Measurements from ENCODE around the gene TCHHL1.

Gene TCHHL1

GRCh38 chr1:152089014-152089674 lies at the start of gene TCHHL1:
TCHHL1 (minus strand) TSS chr1:152089064; CDS start chr1:152088143, 921 bp downstream.
- no peak within 1 kb of the TSS for H3K4me3 ChIP-seq (ENCODE audit: low read depth, low read length)
- DNase-seq (ENCODE audit: low read depth): no peak

- no peak overlapping the region for H3K4me3 ChIP-seq (ENCODE audit: low read depth, low read length)
- DNase-seq (ENCODE audit: low read depth): no peak
Measured at GRCh38 chr1:152137215-152137614, 48.4 kb upstream of the TCHHL1 start.

GRCh38 chr1:152130186-152130585 lies 41.3 kb upstream of the TCHHL1 start:
- no peak for DNase-seq (ENCODE audit: low read depth)
- no peak overlapping the region for H3K4me3 ChIP-seq (ENCODE audit: low read depth, low read length)

- DNase-seq (ENCODE audit: low read depth): no peak
- H3K4me3 ChIP-seq (ENCODE audit: low read depth, low read length): no peak overlapping the region
Measured at GRCh38 chr1:152127673-152128072, 38.8 kb upstream of the TCHHL1 start.

- DNase-seq (ENCODE audit: low read depth): no peak
- no peak overlapping the region for H3K4me3 ChIP-seq (ENCODE audit: low read depth, low read length)
Measured at GRCh38 chr1:152125834-152126443, 37.1 kb upstream of the TCHHL1 start.

- H3K4me3 ChIP-seq (ENCODE audit: low read depth, low read length): no peak overlapping the region
- DNase-seq (ENCODE audit: low read depth): no peak
Measured at GRCh38 chr1:152118915-152119314, 30.1 kb upstream of the TCHHL1 start.

GRCh38 chr1:152115344-152115743 lies 26.5 kb upstream of the TCHHL1 start, which contains the start of gene TCHH:
TCHH (minus strand) TSS chr1:152115444; CDS start chr1:152114080, 1,364 bp downstream.
- no peak for DNase-seq (ENCODE audit: low read depth)
- no peak within 1 kb of the TSS for H3K4me3 ChIP-seq (ENCODE audit: low read depth, low read length)

DNA sequence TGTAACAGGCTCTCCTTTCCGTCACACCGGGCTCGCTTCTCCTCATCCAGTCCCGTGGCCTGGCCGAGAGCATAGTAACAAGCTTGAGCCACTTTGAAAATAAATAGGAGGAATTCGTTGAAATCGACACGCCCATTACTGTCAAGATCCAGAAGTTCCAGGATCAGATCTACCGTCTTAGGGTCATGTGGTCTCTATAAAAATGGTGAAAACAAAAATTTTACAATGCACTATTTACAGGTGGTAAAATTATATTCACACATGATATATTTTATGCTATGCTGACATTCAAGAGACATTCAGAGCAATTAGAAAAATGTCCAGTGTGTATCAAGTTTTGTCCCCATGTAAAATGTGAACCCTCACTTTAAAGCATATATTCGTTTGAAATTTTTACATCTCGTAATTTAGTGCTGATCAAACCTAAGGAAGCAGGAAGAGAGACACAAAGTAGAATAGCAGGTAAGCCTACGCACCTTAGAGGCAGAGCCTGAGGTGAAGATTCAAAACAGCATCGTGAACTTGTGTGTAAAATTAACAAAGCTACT lies 24.1 kb upstream of the TCHHL1 start:
- H3K4me3 ChIP-seq (ENCODE audit: low read depth, low read length): peak overlapping the region; percentile 40

GRCh38 chr1:152112101-152112884 lies 23.4 kb upstream of the TCHHL1 start:
- H3K4me3 ChIP-seq (ENCODE audit: low read depth, low read length): peak overlapping the region; percentile 40
- DNase-seq (ENCODE audit: low read depth): no peak

More for the DNA sequence above, 24.1 kb upstream of the TCHHL1 start:
- no peak for DNase-seq (ENCODE audit: low read depth)

DNA sequence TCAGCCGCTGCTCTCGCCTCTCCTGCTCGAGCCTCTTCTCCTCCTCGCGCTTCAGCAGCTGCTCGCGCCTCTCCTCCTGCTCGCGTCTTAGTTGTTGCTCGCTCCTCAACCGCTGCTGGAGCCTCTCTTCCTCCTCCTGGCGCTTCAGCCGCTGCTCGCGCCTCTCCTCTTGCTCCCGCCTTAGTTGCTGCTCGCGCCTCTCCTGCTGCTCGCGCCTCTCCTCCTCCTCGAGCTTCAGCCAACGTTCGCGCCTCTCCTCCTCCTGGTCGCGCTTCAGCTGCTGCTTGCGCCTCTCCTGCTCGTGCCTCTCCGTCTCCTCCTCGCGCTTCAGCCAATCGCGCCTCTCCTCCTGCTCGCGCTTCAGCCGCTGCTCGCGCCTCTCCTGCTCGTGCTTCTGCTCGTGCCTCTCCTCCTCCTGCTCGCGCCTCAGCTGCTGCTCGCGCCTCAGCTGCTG lies 22.7 kb upstream of the TCHHL1 start:
- peak; percentile 19 for DNase-seq (ENCODE audit: low read depth)
- H3K4me3 ChIP-seq (ENCODE audit: low read depth, low read length): peak overlapping the region; percentile 52

- H3K4me3 ChIP-seq (ENCODE audit: low read depth, low read length): peak overlapping the region; percentile 52
- peak; percentile 13 for DNase-seq (ENCODE audit: low read depth)
Measured at GRCh38 chr1:152110860-152111514, 22.1 kb upstream of the TCHHL1 start.

DNA sequence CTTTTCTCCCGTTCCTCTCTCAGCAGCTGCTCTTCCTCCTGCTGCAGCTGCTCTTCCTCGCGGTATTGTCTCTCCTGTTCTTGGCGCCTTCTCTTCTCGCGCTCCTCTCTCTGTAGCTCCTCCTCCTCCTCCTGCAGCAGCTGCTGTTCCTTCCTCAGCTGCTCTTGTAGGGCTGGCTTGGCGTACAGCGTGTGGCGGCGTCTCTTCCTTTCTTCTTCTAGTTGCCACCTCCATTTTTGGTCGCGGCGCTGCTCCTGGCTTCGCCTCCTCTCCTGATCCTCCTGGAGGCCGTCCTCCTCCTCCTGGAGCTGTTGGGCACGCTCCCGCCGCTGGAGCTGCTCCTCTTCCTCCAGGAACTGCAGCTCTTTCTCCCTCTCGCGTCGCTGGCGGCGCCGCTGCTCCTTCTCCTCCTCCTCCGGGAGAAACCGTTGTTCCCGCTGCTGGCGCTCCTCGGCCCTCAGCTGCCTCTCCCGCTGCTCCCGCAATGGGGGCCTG lies 21.5 kb upstream of the TCHHL1 start:
- H3K4me3 ChIP-seq (ENCODE audit: low read depth, low read length): peak overlapping the region; percentile 52
- DNase-seq (ENCODE audit: low read depth): peak; percentile 17

- peak overlapping the region; percentile 52 for H3K4me3 ChIP-seq (ENCODE audit: low read depth, low read length)
- no peak for DNase-seq (ENCODE audit: low read depth)
Measured at GRCh38 chr1:152109998-152110294, 21.1 kb upstream of the TCHHL1 start.

DNA sequence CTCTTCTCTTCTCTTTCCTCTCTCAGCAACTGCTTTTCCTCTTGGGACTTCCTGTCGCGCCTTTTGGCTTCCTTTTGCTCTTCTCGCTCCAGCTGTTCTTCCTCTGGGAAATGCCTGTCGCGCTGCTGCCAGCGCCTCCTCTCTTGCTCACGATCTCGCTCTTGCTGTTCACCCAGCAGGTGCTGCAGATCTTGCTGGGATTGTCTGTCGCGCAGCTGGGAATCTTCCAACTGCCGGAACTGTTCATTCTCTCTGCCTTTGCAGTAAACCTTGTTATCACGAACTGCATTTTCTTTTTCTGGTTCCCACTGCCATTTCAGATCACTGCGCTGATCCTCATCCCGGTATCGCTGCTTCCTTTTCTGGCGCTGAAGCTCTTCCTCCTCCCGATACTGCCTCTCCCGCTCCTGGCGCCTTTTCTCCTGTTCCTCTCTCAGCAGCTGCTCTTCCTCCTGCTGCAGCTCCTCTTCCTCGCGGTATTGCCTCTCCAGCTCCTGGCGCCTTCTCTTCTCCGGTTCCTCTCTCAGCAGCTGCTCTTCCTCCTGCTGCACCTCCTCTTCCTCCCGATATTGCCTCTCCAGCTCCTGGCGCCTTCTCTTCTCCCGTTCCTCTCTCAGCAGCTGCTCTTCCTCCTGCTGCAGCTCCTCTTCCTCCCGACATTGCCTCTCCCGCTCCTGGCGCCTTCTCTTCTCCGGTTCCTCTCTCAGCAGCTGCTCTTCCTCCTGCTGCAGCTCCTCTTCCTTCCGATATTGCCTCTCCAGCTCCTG lies 20.6 kb upstream of the TCHHL1 start:
- DNase-seq (ENCODE audit: low read depth): no peak

DNA sequence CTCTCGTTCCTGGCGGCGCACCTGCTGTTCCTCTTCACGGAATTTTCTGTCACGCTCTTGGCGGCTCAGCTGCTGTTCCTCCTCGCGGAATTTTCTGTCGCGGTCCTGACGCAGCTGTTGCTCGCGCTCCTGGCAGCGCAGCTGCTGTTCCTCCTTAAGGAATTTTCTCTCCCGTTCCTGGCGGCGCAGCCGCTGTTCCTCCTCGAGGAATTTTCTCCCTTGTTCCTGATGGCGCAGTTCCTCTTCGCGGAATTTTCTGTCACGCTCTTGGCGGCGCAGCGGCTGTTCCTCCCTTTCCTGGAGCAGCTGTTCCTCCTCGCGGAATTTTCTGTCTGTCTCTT lies 20.0 kb upstream of the TCHHL1 start:
- DNase-seq (ENCODE audit: low read depth): no peak
- H3K4me3 ChIP-seq (ENCODE audit: low read depth, low read length): no peak overlapping the region

More for the DNA sequence above, 20.6 kb upstream of the TCHHL1 start:
- peak overlapping the region; percentile 52 for H3K4me3 ChIP-seq (ENCODE audit: low read depth, low read length)

- peak overlapping the region; percentile 20 for H3K4me3 ChIP-seq (ENCODE audit: low read depth, low read length)
- no peak for DNase-seq (ENCODE audit: low read depth)
Measured at GRCh38 chr1:152107984-152108881, 19.4 kb upstream of the TCHHL1 start.

DNA sequence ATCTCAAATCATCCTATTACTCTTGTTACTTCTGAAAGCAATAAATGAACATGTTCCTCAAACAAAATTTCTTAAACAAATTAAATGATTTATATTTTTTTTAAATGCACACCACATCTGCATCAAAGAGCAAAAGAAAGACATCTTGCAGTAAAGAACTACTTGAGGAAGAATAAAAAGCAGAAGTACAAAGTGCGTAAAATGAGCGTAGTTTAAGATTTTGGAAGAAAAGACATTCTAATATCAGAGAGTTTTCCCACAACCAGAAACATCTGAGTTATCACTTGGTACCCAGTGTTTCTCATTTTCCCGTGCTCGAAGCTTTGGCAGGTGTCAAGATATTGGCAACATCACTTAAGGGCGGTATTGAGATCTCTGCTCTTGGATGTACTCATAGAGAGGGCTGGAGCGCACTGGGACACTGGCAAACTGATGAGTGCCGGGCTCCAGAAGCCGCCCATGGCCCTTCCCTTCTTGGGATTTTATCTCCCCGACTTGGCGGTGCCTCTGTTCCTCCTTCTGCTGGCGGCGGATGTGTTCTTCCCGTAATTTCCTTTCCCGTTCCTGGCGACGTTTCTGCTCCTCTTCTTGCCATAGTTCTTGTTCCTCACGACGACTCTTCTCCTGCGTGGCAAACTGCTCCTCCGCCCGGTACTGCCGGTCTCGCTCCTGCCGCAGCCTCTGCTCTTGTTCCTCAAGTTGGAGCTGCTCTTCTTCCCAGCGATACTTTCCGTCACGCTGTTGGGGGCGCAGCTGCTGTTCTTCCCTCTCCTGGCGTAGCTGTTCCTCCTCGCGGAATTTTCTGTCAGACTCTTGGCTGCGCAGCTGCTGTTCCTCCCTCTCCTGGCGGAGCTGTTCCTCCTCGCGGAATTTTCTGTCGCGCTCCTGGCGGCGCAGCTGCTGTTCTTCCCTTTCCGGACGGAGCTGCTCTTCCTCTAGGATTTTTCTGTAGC lies 18.4 kb upstream of the TCHHL1 start:
- no peak for DNase-seq (ENCODE audit: low read depth)
- H3K4me3 ChIP-seq (ENCODE audit: low read depth, low read length): no peak overlapping the region

All from skeletal muscle cell (primary cell).